Sigmoid colon (tissue), 7 donors: ENCODE data around the gene UBR2. TPM values are rescaled to one million over a fixed set of nuclear protein-coding genes. Genes with fewer than 3 reads are reported as not detected.

Experiments used
- DNase-seq: peaks from one replicate; pipeline ENCODE4 v3.0.0-alpha.2; 2019
- H3K27ac ChIP-seq, 4 donors: fragments of 200-600 bp; sonication (generic); one replicate each; pipeline ENCODE4 v1.5.1; 2016 to 2019; ENCODE audit warnings: mild to moderate bottlenecking in 1 of 4
- H3K27me3 ChIP-seq, 3 donors: fragments of 200-600 bp; sonication (generic); one replicate each; pipeline ENCODE4 v1.5.1; 2019; ENCODE audit warnings: mild to moderate bottlenecking in 1 of 3
- H3K36me3 ChIP-seq, 4 donors: fragments of 200-600 bp; sonication (generic); one replicate each; pipeline ENCODE4 v1.5.1; 2016 to 2019
- H3K4me1 ChIP-seq, 4 donors: fragments of 200-600 bp; sonication (generic); one replicate each; pipeline ENCODE4 v1.5.1; 2017 to 2019
- H3K4me3 ChIP-seq, 4 donors: fragments of 200-600 bp; sonication (generic); one replicate each; pipeline ENCODE4 v1.5.1; 2017 to 2019; ENCODE audit warnings: mild to moderate bottlenecking in 2 of 4, moderate library complexity in 1 of 4
- H3K9me3 ChIP-seq, 4 donors: fragments of 200-600 bp in 3 of 4; sonication (generic) in 3 of 4; one replicate each; pipeline versions ENCODE4 v1.5.1 to v1.6.1; 2013 to 2019
- EP300 ChIP-seq, 4 donors: sonication (generic); formaldehyde crosslinking; IDR thresholded peaks; one replicate each; pipeline ENCODE4 v1.6.1; 2017; ENCODE audit warnings: antibody characterized with exemption in 4 of 4
- POLR2A ChIP-seq, 2 donors: fragments of 450-650 bp; IDR thresholded peaks; one replicate each; pipeline ENCODE4 v1.6.1; 2016; ENCODE audit warnings: antibody characterized with exemption in 2 of 2, mild to moderate bottlenecking in 2 of 2, moderate library complexity in 2 of 2
- POLR2AphosphoS5 ChIP-seq, 4 donors: sonication (generic); formaldehyde crosslinking; IDR thresholded peaks; one replicate each; pipeline ENCODE4 v1.6.1; 2017; ENCODE audit warnings: antibody characterized with exemption in 4 of 4
- WGBS, 2 donors: extraction: QIAGEN DNeasy Blood & Tissue Kit; methylation state at CpG; one replicate each; pipeline ENCODE4 v1.1.7; 2013; 5-methylcytosine and 5-hydroxymethylcytosine counted together
- intact Hi-C: fragments of 100-400 bp; cut with DNase I; formaldehyde crosslinking; loops from one replicate; pipeline ENCODE4 v1.15.1; 2023
- polyA plus RNA-seq, 3 donors: library from polyadenylated mRNA; stranded (reverse); fragments of 200-250 nt; gene quantifications; one replicate each; pipeline ENCODE4 v1.2.3, GENCODE V29; 2013
- total RNA-seq, 4 donors: library from RNA; depleted of rRNA; stranded (reverse); fragments of >200 nt; gene quantifications; one replicate each; pipeline ENCODE4 v1.1.0, GENCODE V29; 2016
- TF ChIP-seq, protein P1 (sequence below), 4 experiments: fragments of 450-650 bp in 3 of 4; fragments of 200-600 bp in 1 of 4; IDR thresholded peaks; one replicate each; pipeline ENCODE4 v1.5.1; 2016 to 2019; ENCODE audit warnings: antibody characterized with exemption in 4 of 4, mild to moderate bottlenecking in 3 of 4, moderate library complexity in 2 of 4
- donor health status: healthy with polysubstance abuse.
- donor health status: Bipolar disorder and iron deficiency.
- donor health status: healthy.

The UBR2 gene
- total and polyA plus RNA-seq, 7 donors: 6.6 to 34.3 (median 30.4) TPM

DNA sequence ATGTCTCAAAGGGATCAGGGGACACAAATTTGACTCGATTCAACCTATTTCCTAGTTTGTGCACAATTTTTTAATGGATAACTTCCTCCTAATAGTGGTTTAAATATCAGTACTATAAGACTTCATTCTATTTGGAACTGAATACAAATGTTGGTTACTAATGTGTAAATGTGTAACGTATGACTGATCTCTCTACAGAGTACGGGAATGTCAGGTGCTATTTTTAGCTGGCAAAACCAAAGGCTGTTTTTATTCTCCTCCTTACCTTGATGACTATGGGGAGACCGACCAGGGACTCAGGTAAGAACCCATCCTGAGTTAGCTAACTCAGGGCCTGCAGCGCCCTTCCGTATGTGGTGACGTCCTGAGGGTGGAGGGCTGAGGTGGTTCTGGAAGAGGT is 125.5 kb downstream of the UBR2 start:
- H3K27me3 ChIP-seq: no peaks in the 10 kb centered on the region
- no peak overlapping the region for H3K27ac ChIP-seq
- peaks cover 0 to 26% (median 18%) of the 10 kb centered on the region in 4 donors for H3K4me1 ChIP-seq
- intact Hi-C loops: no loop called here
- peaks cover 25 to 95% (median 54%) of the 10 kb centered on the region in 4 donors for H3K36me3 ChIP-seq
- H3K9me3 ChIP-seq: no peaks in the 10 kb centered on the region
- DNase-seq: no peak
- TF ChIP-seq EP300 (IDR thresholded peaks at IDR 0.05) (no peak), POLR2A (IDR thresholded peaks at IDR 0.05) (no peak), POLR2AphosphoS5 (IDR thresholded peaks at IDR 0.05) (no peak)
- TF ChIP-seq, protein P1, sequence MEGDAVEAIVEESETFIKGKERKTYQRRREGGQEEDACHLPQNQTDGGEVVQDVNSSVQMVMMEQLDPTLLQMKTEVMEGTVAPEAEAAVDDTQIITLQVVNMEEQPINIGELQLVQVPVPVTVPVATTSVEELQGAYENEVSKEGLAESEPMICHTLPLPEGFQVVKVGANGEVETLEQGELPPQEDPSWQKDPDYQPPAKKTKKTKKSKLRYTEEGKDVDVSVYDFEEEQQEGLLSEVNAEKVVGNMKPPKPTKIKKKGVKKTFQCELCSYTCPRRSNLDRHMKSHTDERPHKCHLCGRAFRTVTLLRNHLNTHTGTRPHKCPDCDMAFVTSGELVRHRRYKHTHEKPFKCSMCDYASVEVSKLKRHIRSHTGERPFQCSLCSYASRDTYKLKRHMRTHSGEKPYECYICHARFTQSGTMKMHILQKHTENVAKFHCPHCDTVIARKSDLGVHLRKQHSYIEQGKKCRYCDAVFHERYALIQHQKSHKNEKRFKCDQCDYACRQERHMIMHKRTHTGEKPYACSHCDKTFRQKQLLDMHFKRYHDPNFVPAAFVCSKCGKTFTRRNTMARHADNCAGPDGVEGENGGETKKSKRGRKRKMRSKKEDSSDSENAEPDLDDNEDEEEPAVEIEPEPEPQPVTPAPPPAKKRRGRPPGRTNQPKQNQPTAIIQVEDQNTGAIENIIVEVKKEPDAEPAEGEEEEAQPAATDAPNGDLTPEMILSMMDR (IDR thresholded peaks at IDR 0.05): no peak
- WGBS, 2 donors: 96% methylated on average over 7 of the region's 7 CpGs
- no peak overlapping the region for H3K4me3 ChIP-seq

DNA sequence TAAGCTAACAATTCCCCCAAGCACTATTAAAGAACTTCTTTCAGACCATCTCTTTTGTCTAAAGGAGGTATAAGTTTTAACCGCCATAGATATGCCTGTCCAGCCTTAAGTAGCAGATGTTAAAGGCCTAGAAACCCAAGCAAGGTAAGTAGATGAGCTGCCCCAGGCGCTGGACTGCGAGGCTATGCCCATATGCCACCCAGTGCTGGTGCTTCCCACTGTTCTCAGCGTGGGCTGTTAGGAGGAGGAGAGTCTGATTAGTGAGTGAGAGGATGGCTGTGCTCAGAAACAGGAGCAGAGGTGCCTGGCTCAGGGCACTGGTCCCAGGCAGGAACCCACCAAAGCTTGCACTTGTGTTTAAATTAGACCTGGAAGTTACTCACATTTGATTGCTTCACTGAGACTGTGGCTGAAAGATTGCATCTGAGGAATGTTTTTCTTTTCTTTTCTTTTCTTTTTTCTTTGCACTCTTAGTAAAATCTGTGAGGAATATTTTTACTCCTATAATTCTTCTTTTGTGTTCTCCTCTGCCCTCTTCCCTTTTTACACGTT is 126.4 kb downstream of the UBR2 start:
- peaks cover 0 to 34% (median 23%) of the 10 kb centered on the region in 4 donors for H3K4me1 ChIP-seq
- H3K9me3 ChIP-seq: no peaks in the 10 kb centered on the region
- no peak overlapping the region for H3K4me3 ChIP-seq
- H3K27ac ChIP-seq: peak overlapping the region in 1 of 4 donors; percentile 21
- peaks cover 20 to 86% (median 48%) of the 10 kb centered on the region in 4 donors for H3K36me3 ChIP-seq
- intact Hi-C loops: loop anchor here (5.0 kb wide), 1 partner anchor 37 kb away; no protein-coding TSS in a partner anchor
- no peak for DNase-seq
- WGBS, 2 donors: 94 to 95% methylated on average over 5 of the region's 5 CpGs
- no peaks in the 10 kb centered on the region for H3K27me3 ChIP-seq
- no peak for TF ChIP-seq POLR2A (IDR thresholded peaks at IDR 0.05)
- TF ChIP-seq POLR2AphosphoS5 (IDR thresholded peaks at IDR 0.05): no peak
- TF ChIP-seq EP300 (IDR thresholded peaks at IDR 0.05): no peak
- TF ChIP-seq, protein P1 (IDR thresholded peaks at IDR 0.05): no peak

DNA sequence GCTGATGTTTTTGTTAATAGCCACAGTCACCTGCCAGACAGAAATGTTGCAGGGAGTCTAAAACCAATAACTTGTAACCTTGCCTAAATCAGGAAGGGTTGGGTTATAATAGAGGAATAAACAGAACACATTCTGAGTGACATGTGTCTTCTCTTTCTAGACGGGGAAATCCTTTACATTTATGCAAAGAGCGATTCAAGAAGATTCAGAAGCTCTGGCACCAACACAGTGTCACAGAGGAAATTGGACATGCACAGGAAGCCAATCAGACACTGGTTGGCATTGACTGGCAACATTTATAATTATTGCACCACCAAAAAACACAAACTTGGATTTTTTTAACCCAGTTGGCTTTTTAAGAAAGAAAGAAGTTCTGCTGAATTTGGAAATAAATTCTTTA is 127.0 kb downstream of the UBR2 start:
- Histone ChIP-seq H3K4me3 (no peak overlapping the region), H3K27ac (peak overlapping the region in 3 of 4 donors; percentile 69 to 75 (median 69)), H3K27me3 (no peaks in the 10 kb centered on the region), H3K4me1 (peaks cover 0 to 38% (median 24%) of the 10 kb centered on the region in 4 donors), H3K36me3 (peaks cover 16 to 80% (median 42%) of the 10 kb centered on the region in 4 donors), H3K9me3 (no peaks in the 10 kb centered on the region)
- no peak for DNase-seq
- intact Hi-C loops: loop anchor here (5.0 kb wide), 1 partner anchor 36 kb away; no protein-coding TSS in a partner anchor
- TF ChIP-seq POLR2A (IDR thresholded peaks at IDR 0.05) (no peak), EP300 (IDR thresholded peaks at IDR 0.05) (no peak), POLR2AphosphoS5 (IDR thresholded peaks at IDR 0.05) (no peak)
- TF ChIP-seq, protein P1 (IDR thresholded peaks at IDR 0.05): no peak
- WGBS, 2 donors: 70 to 77% methylated on average over 2 of the region's 2 CpGs

DNA sequence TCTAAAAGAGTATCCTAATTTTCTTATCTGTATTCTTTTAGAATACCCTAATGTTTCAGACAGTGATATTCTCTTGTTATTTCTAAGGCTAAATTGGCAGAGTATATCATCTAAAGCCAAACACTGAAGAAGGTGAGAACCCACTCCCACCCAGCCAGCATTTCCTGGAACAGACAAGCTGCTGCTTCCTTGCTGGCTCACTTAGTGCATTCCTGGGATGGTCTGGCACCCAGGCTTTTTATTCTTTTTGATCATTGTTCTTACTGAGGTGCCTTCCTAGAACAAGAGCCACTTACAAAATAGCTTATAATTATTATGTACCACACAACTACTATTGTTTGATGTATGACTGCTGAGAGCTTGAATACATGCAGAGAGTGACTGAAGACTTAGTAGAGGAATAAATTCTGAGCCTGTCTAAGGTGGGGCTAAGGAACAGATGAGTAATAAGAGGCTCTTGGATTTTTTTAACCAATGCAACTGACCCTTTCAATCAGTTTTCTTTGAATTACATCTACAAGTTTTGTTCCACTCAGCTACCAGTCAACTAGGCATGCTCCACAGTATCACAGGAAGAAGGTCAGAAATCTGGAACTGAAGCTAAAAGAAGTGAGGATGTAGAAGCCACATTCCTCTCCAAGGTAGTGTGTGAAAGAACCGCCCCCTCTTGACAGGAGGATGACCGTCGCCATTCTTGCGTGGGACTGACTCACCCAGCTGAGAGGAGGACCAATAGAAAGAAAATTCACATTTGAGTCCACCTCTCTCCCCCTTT is 128.5 kb downstream of the UBR2 start:
- no peaks in the 10 kb centered on the region for H3K9me3 ChIP-seq
- intact Hi-C loops: loop anchor here (5.0 kb wide), 1 partner anchor 35 kb away; no protein-coding TSS in a partner anchor
- no peak for TF ChIP-seq POLR2A (IDR thresholded peaks at IDR 0.05)
- 80 to 92% methylated on average over 4 of the region's 4 CpGs for WGBS, 2 donors
- DNase-seq: no peak
- H3K4me3 ChIP-seq: no peak overlapping the region
- peak overlapping the region; percentile 55 to 75 (median 69) for H3K27ac ChIP-seq
- peaks cover 0 to 52% (median 29%) of the 10 kb centered on the region in 4 donors for H3K4me1 ChIP-seq
- peaks cover 16 to 71% (median 39%) of the 10 kb centered on the region in 4 donors for H3K36me3 ChIP-seq
- H3K27me3 ChIP-seq: no peaks in the 10 kb centered on the region

DNA sequence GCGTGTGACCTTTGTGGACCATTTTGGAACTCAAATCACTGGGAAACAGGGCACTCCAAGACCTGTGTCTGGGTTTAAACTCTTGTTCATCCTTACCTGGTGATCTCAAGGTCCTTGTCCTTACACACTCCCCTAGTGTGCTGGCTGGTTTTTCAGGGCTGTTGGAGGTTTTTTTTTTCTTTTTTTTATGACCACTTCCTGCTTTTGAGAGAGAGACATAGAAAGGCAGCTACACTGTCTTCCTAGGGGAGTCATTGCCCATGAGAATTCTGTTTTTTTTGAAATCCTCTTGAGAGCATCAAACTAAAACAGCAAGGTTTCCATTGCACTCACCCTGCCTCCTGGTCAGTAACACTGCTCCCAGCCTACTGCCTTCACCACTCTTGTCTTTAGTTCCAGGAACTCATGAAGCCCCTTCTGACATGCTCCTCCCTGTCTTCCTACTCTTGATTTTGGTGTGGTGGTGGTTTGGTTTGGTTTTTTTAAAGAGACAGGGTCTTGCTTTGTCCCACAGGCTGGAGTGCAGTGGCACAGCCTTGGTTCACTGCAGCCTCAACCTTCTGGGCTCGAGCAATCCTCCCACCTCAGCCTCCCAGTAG is 130.0 kb downstream of the UBR2 start:
- H3K4me1 ChIP-seq: peaks cover 0 to 54% (median 29%) of the 10 kb centered on the region in 4 donors
- no peak for DNase-seq
- intact Hi-C loops: loop anchor here (5.0 kb wide), 1 partner anchor 33 kb away; no protein-coding TSS in a partner anchor
- WGBS, 2 donors: 92 to 96% methylated on average over 2 of the region's 2 CpGs
- TF ChIP-seq EP300 (IDR thresholded peaks at IDR 0.05) (no peak), POLR2A (IDR thresholded peaks at IDR 0.05) (no peak), POLR2AphosphoS5 (IDR thresholded peaks at IDR 0.05) (no peak)
- TF ChIP-seq, protein P1 (IDR thresholded peaks at IDR 0.05): no peak
- H3K9me3 ChIP-seq: no peaks in the 10 kb centered on the region
- H3K36me3 ChIP-seq: peaks cover 6 to 56% (median 29%) of the 10 kb centered on the region in 4 donors
- no peak overlapping the region for H3K4me3 ChIP-seq
- peak overlapping the region in 3 of 4 donors; percentile 69 to 75 (median 69) for H3K27ac ChIP-seq
- H3K27me3 ChIP-seq: no peaks in the 10 kb centered on the region
